Inflammatory macrophage treated with lipopolysaccharide for 1 hour (primary cell): Measurements from ENCODE around the gene GPR55.

Experiments
- DNase-seq, 2 donors: peaks; one replicate each; pipeline ENCODE4 v3.0.0-alpha.2; 2020 to 2022

The GPR55 gene

GRCh38 chr2:230914886-230915285, 10.2 kb downstream of the GPR55 start:
- no peak for DNase-seq

GRCh38 chr2:230913406-230914143, 11.5 kb downstream of the GPR55 start:
- DNase-seq = peak; percentile 61 to 74

GRCh38 chr2:230912724-230913123, 12.3 kb downstream of the GPR55 start:
- DNase-seq = no peak

GRCh38 chr2:230912046-230912445, 13.0 kb downstream of the GPR55 start:
- no peak for DNase-seq

GRCh38 chr2:230910546-230911177, 14.4 kb downstream of the GPR55 start:
- DNase-seq = no peak

GRCh38 chr2:230909841-230910545, 15.0 kb downstream of the GPR55 start:
- DNase-seq = no peak

GRCh38 chr2:230908595-230909191, 16.3 kb downstream of the GPR55 start:
- DNase-seq = peak; percentile 80 to 95

GRCh38 chr2:230908092-230908594, 16.9 kb downstream of the GPR55 start:
- no peak for DNase-seq

- no peak for DNase-seq
Measured at GRCh38 chr2:230907361-230908091, 17.5 kb downstream of the GPR55 start.

GRCh38 chr2:230906471-230907230, 18.4 kb downstream of the GPR55 start:
- DNase-seq = no peak

- DNase-seq = no peak
Measured at GRCh38 chr2:230905448-230906421, 19.3 kb downstream of the GPR55 start.

- DNase-seq = no peak
Measured at GRCh38 chr2:230904856-230905447, 20.1 kb downstream of the GPR55 start.

- DNase-seq = no peak
Measured at GRCh38 chr2:230903231-230904150, 21.6 kb downstream of the GPR55 start.

- DNase-seq = peak; percentile 55 to 68
Measured at GRCh38 chr2:230902180-230902899, 22.7 kb downstream of the GPR55 start.

- no peak for DNase-seq
Measured at GRCh38 chr2:230901006-230901405, 24.0 kb downstream of the GPR55 start.

GRCh38 chr2:230900336-230900995, 24.6 kb downstream of the GPR55 start:
- DNase-seq = no peak

GRCh38 chr2:230899786-230900185, 25.3 kb downstream of the GPR55 start:
- DNase-seq = no peak

- no peak for DNase-seq
Measured at GRCh38 chr2:230899287-230899686, 25.8 kb downstream of the GPR55 start.
